HG03460 (cell line): Measurements from ENCODE around the gene TCTA.
A peak's percentile ranks its signal among the peaks of the same experiment; 100 is the strongest.
"Not testable (repeated sequence)": the region's sequence is repeated elsewhere in the genome, so short reads cannot be mapped to it uniquely, and the experiment has no call there.

ENCODE experiments used
- ATAC-seq: cut with Tn5 transposase; IDR thresholded peaks from one replicate; pipeline ENCODE4 v1.9.1; 2021; ENCODE audit not compliant: unreplicated experiment

The TCTA gene

GRCh38 chr3:49411968-49412631 lies at the start of gene TCTA, which contains the start of gene RHOA:
Gene TCTA (plus strand): TSS chr3:49412423. CDS start chr3:49412427, 4 bp downstream.
Gene RHOA (minus strand): TSS chr3:49411976. CDS start chr3:49375589, 36,387 bp downstream.
- peak; percentile 69 for ATAC-seq

DNA sequence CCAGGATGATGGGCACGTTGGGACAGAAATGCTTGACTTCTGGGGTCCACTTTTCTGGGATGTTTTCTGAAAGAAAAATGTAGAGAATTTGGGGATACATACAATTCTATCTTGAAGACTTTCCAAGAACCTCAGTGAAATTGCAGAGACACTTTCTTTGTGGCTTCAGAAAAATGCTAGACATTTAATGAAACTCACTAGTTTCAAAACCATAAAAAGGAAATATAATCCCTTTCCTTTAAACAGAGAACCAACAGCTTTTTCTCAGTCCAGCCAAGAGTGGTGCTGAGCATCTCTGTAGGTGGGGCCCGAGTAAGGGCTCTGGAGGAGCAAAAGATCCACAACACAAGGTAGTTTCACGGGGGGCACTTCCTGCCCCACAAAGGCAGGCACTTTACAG lies 49.7 kb upstream of the TCTA start:
- no peak for ATAC-seq

DNA sequence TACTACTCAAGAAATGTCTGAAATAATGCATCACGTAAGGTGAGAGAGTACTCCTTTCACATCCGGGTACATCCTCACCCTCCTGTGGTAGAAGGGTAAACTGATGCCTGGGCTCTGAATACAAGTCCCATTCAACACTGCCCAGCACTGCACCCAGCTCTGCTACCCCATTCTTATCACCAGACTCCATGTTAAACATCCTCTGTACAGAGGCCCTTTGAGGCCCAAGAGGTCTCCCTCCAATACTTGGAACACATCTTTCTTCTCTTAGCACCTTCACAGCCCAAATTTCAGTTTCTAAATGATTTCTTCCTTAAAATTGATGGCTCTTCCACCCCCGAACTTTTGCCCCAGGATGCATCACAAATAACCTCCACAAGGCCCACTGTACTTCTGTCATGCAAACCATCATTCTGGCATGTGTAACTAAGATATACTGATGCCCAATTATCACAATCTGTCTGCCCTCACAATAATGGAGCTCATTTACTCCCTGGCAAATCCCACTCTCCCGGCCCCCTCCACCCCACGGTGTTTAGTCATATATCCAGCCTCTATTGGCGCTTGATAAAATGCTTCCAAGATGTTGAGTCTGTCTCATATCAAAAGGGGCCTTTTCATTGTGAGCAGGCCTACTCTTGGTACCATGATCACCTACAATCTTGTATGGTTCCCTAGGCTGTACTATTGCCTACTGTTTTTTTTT lies 41.5 kb upstream of the TCTA start:
- no peak for ATAC-seq

- ATAC-seq, result no peak
Measured at GRCh38 chr3:49371946-49372345, 40.3 kb upstream of the TCTA start.

GRCh38 chr3:49377483-49377882 lies 34.7 kb upstream of the TCTA start:
- no peak for ATAC-seq

GRCh38 chr3:49378249-49378895 lies 33.9 kb upstream of the TCTA start:
- ATAC-seq, result no peak

GRCh38 chr3:49383387-49383786 lies 28.8 kb upstream of the TCTA start:
- ATAC-seq, result no peak

DNA sequence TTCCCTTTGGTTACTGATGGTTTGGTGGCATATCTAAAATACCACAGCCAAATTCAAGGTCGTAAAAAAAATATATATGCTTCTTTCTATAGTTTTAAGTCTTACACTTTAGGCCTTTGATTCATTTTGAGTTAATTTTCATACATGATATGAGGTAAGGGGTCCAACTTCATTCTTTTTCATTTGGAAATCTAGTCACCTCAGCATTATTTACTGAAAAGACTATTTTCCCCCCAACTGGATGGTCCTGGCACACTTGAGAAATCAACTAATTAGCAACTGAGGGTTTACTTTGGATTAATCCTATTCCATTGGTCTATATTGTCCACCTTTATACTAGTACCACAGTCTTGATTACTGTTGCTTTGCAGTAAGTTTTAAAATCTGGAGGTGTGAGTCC lies 26.6 kb upstream of the TCTA start:
- no peak for ATAC-seq

DNA sequence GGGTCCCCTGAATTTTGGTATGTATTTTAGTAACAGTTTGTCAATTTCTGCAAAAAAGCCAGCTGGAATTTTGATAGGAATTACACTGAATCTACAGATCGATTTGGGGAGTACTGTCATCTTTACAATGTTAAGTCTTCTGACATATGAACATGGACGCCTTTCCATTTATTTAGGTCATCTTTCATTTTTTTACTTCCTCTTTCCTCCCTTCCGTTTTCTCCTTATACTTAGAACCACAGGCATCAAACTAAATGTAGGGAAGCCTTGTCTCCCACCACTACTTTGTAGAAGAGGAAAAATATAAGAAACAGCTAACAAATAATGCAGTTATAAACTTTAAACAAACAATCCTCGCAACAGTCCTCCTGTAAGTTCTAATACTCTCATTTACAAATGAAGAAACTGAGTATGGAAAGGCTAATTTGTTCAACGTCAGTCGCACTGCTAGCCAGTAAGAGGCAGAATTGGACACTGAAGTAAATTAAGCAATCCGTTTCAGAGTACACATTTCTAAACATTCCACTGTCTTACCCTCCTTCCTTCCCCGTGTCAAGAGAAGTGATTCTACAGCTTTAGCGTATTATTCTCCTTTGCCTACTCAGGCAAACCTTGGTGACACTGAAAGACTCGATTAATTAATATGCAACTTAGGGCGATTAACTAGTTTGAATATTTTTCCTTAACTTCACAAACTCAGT lies 26.0 kb upstream of the TCTA start:
- no peak for ATAC-seq

DNA sequence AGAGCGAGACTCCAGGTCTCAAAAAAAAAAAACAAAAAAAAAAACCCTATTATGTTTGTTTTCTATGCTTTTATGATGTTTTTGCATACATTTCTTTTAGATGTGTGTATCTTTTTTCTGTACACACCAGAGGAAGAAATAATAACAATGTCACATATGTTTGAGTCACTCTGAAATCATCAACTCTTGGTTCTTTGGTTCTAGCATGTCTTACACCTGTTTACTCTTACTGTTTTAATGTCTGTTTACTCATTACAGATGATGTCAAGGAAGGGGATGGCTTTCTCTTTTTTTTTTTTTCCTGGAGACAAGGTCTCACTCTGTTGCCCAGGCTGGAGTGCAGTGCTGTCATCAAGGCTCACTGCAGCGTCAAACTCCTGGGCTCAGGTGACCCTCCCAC lies 24.5 kb upstream of the TCTA start:
- no peak for ATAC-seq

DNA sequence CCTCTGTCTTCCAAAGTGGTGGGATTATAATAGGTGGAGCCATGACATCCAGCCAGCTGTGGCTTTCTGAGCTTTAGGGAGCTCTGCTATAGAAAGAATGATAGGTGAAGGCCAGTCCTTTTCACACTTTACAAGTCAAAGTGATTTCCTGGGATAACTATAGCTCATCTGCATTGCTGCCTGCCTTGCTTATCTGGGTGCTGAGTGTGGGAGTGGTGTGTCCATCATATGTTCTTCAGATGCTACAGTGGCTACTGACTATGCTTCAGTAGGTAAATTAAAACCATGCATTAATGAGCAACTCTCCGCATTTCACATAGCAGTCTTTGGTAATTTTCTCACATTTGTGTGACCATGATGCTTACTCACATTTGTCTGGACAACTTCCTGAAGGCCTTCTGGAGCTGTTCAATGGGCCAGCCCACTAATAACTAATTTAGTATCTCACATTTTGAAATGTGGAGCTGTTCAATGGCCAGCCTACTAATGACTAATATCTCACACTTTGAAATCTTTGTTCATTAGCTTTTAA lies 23.9 kb upstream of the TCTA start:
- no peak for ATAC-seq

DNA sequence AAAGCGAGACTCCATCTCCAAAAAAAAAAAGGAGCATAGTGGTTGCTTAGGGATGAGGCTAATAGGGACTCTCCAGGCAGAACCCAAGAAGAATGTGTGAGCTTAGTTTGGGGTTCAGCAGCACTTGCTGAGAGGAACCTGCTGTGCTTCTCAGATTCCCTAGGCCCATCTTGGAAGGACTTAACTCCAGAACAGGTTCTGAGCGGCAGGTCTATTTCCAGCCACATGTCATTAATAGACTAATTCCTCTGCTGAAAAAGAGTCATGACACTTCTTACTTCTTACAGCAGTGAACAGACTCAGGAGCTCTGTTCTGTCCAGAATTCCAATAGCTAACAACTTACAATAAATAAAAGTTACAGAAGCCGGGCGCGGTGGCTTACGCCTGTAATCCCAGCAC lies 22.9 kb upstream of the TCTA start:
- no peak for ATAC-seq

DNA sequence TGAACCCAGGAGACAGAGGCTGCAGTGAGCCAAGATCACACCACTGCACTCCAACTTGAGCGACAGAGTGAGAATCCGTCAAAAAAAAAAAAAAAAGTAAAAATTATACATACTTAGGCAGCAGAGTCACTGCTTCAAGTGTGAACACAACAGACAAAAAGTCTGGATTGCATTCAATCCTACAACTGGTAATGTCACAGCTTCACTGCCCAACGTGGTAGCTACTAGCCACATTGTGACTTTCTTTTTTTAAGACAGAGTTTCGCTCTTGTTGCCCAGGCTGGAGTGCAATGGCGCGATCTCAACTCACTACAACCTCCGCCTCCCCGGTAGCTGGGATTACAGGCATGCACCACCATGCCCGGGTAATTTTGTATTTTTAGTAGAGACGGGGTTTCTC lies 20.9 kb upstream of the TCTA start:
- not testable (repeated sequence) for ATAC-seq

- ATAC-seq, result no peak
Measured at GRCh38 chr3:49397470-49397869, 14.8 kb upstream of the TCTA start.

- ATAC-seq, result no peak
Measured at GRCh38 chr3:49399461-49399860, 12.8 kb upstream of the TCTA start.

GRCh38 chr3:49401766-49402165 lies 10.5 kb upstream of the TCTA start:
- ATAC-seq, result no peak

DNA sequence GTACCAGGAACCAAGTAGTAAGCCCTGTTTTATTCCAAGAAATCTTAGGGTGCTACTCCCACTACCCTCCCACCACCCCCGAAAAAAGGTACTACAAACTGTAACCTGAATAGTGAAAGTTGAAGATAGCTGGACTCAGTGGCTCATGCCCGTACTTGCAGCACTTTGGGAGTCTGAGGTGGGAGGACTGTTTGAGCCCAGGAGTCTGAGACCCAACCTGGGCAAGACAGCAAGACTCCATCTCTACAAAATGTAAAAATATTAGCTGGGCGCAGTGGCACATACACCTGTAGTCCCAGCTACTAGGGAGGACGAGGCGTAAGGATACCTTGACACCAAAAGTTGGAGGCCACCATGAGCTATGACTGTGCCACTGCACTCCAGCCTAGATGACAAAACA lies 8.3 kb upstream of the TCTA start:
- no peak for ATAC-seq

DNA sequence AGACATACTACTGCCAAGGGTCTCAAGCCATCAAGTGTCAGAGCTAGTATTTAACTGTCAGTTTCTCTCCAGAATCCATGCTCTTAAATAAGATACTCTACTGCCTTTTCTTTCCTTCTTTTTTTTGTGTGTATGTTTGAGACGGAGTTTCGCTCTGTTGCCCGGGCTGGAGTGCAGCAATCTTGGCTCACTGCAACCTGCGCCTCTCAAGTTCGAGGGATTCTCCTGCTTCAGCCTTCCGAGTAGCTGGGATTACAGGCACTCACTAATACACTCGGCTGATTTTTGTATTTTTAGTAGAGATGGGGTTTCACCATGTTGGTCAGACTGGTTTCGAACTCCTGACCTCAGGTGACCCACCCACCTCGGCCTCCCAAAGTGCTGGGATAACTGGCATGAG lies 6.7 kb upstream of the TCTA start:
- ATAC-seq, result not testable (repeated sequence)

- no peak for ATAC-seq
Measured at GRCh38 chr3:49406571-49407565, 5.4 kb upstream of the TCTA start.
